Measurements from ENCODE around the gene FBXL19. TPM values are rescaled to one million over a fixed set of nuclear protein-coding genes. Genes with fewer than 3 reads are reported as not detected.

FBXL19 gene
- 53.5 to 56.4 TPM (median 54.9 TPM) in 3 replicates for total RNA-seq

DNA sequence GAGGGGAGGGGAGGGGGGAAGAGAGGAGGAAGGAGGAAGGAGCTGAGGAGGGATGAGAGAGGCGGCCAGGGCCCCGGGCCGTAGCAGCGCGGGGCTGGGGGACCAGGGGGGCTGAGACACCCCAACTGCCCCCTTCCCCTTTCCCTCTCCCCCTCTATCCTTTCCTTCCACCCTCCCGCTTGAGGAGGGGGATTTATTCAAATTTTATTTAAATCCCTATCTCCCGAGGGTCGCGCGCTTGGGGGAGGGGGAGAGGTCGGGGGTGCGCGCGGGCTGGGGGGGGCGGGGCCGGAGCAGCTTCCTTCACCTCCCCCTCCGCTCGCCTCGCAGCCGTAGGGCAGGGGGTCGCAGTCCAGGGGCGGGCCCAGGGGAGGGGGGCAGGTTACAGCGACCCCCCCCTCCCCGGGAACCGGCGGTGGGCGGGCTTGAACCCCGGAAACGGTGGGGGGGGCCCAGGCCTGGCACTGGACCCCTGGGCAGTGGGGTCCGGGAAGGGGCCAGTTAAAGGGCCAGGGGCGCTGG lies at the start of gene FBXL19:
TSS of gene FBXL19 (plus strand) at position 19 of the 522 bp plus-strand sequence. CDS start 2,183 bp downstream, outside the sequence.
- DNase-seq (ENCODE audit: low spot score in 2 of 2, unreplicated experiment in 2 of 2) = no peak
- Mint-ChIP-seq H3K27me3 (ENCODE audit: low read depth) (no peaks in the 10 kb centered on the region), H3K4me3 (peak within 1 kb of the TSS; percentile 100), H3K9me3 (no peaks in the 10 kb centered on the region), H3K27ac (peak within 1 kb of the TSS; percentile 100), H3K36me3 (no peaks in the 10 kb centered on the region), H3K4me1 (peaks cover 14% of the 10 kb centered on the region)
- no peak for TF ChIP-seq CTCF (IDR thresholded peaks at IDR 0.05; ENCODE audit: unreplicated experiment)

DNA sequence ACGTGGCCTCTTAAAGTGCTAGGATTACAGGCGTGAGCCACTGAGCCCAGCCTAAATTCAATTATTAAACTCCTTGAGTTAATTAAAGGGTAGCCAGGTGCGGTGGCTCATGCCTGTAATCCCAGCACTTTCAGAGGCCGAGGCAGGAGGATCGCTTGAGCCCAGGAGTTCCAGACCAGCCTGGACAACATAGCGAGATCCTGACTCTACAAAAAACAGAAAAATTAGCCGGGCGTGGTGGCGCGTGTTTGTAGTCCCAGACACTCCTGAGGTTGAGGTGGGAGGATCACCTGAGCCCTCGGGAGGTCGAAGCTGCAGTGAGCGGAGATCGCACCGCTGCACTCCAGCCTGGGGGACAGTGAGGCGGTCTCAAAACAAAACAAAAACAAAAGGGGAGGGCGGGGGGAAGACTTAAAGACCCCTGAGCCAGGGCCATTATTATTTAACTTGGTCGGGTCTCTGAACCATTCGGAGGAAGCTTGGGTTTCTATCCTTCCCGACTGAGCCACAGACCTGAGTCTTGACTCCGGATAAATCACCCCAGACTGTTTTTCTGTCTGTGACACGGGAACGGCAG lies 49.0 kb upstream of the FBXL19 start:
- Mint-ChIP-seq H3K9me3 (no peaks in the 10 kb centered on the region), H3K4me3 (peak overlapping the region; percentile 88), H3K36me3 (peaks cover 18% of the 10 kb centered on the region), H3K27ac (peak overlapping the region; percentile 100), H3K27me3 (ENCODE audit: low read depth) (no peaks in the 10 kb centered on the region), H3K4me1 (peaks cover 20% of the 10 kb centered on the region)
- no peak for DNase-seq (ENCODE audit: low spot score in 2 of 2, unreplicated experiment in 2 of 2)
- TF ChIP-seq CTCF (IDR thresholded peaks at IDR 0.05; ENCODE audit: unreplicated experiment) = no peak

- TF ChIP-seq CTCF (IDR thresholded peaks at IDR 0.05; ENCODE audit: unreplicated experiment) = no peak
- peak overlapping the region; percentile 88 for H3K4me3 Mint-ChIP-seq
- peak overlapping the region; percentile 100 for H3K27ac Mint-ChIP-seq
- no peaks in the 10 kb centered on the region for H3K9me3 Mint-ChIP-seq
- peaks cover 16% of the 10 kb centered on the region for H3K36me3 Mint-ChIP-seq
- DNase-seq (ENCODE audit: low spot score in 2 of 2, unreplicated experiment in 2 of 2) = peak; percentile 75 to 88
- H3K4me1 Mint-ChIP-seq = peaks cover 20% of the 10 kb centered on the region
- H3K27me3 Mint-ChIP-seq (ENCODE audit: low read depth) = no peaks in the 10 kb centered on the region
Measured at GRCh38 chr16:30874821-30875717, 48.3 kb upstream of the FBXL19 start.

DNA sequence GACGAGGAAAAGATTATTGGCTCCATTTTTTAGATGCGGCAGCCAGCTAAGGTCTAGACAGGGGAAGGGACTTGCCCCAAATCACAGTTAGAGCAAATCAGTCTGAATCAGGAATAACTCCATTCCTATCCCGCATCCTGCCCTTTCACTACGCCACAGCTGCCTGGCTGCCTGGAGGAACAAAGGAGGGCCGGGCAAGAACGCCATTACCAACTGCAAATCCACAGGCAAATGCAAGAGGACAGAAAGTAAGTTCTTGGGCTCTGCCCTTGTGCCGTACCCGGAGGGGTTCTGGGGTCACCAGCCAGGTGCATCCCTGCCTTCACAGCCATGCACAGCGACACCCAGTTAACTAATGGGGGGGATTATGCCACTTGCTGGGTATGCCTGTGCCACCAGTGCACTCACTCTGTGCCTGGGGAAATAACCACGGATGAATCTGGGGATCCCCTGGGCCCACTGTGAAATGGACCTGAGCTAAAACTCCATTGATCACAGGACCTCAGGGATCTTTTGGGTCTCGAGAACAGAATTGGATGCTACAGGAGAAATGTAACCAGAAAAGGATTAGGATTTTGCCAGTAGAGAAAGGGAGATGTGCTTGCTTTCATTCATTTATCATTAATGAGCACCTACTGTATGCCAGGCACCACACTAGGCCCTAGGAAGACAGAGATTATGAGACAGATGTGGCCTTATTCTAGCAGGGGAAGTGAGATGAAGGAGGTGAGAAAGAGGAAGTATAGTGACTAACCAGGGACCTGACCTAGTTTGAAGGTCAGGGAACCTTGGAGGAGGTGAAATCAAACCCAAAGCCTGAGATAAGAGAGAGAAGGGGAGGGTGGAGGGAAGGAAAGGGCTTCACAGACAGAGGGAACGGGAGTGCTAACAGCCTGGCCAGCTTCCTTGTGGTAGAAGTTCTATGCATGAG lies 47.2 kb upstream of the FBXL19 start:
- Mint-ChIP-seq H3K9me3 (no peaks in the 10 kb centered on the region), H3K36me3 (peaks cover 19% of the 10 kb centered on the region), H3K27ac (peak overlapping the region; percentile 100), H3K4me3 (peak overlapping the region; percentile 88), H3K27me3 (ENCODE audit: low read depth) (no peaks in the 10 kb centered on the region), H3K4me1 (peaks cover 20% of the 10 kb centered on the region)
- TF ChIP-seq CTCF (IDR thresholded peaks at IDR 0.05; ENCODE audit: unreplicated experiment) = no peak
- peak in 1 of 2 experiments; percentile 49 for DNase-seq (ENCODE audit: low spot score in 2 of 2, unreplicated experiment in 2 of 2)

GRCh38 chr16:30876867-30877266 lies 46.5 kb upstream of the FBXL19 start:
- H3K36me3 Mint-ChIP-seq = peaks cover 20% of the 10 kb centered on the region
- no peak for TF ChIP-seq CTCF (IDR thresholded peaks at IDR 0.05; ENCODE audit: unreplicated experiment)
- H3K9me3 Mint-ChIP-seq = no peaks in the 10 kb centered on the region
- H3K4me3 Mint-ChIP-seq = peak overlapping the region; percentile 88
- H3K27ac Mint-ChIP-seq = peak overlapping the region; percentile 100
- no peaks in the 10 kb centered on the region for H3K27me3 Mint-ChIP-seq (ENCODE audit: low read depth)
- H3K4me1 Mint-ChIP-seq = peaks cover 24% of the 10 kb centered on the region
- DNase-seq (ENCODE audit: low spot score in 2 of 2, unreplicated experiment in 2 of 2) = no peak
